Chondrocyte (in vitro differentiated cells): ENCODE data around the gene WASF3. TPM values are rescaled to one million over a fixed set of nuclear protein-coding genes. Genes with fewer than 3 reads are reported as not detected.
"Not testable (repeated sequence)": the region's sequence is repeated elsewhere in the genome, so short reads cannot be mapped to it uniquely, and the experiment has no call there.

ENCODE experiments used
- DNase-seq: peaks from one replicate; pipeline ENCODE4 v3.0.0; 2021; ENCODE audit warnings: mixed read lengths, low spot score
- H3K27ac Mint-ChIP-seq: one replicate; pipeline ENCODE4 v1.8.0; 2021; ENCODE audit warnings: mild to moderate bottlenecking, moderate library complexity, mixed read lengths; ENCODE audit not compliant: unreplicated experiment
- H3K27me3 Mint-ChIP-seq: 2 replicates; pipeline ENCODE4 v1.8.0; 2021; ENCODE audit warnings: low read depth, mixed read lengths
- H3K36me3 Mint-ChIP-seq: 2 replicates; pipeline ENCODE4 v1.8.0; 2021; ENCODE audit warnings: low read depth, mixed read lengths
- H3K4me1 Mint-ChIP-seq: 2 replicates; pipeline ENCODE4 v1.8.0; 2021; ENCODE audit warnings: low read depth, mild to moderate bottlenecking, mixed read lengths
- H3K4me3 Mint-ChIP-seq: one replicate; pipeline ENCODE4 v1.8.0; 2021; ENCODE audit warnings: mild to moderate bottlenecking, moderate library complexity, mixed read lengths; ENCODE audit not compliant: unreplicated experiment
- H3K9me3 Mint-ChIP-seq: 2 replicates; pipeline ENCODE4 v1.8.0; 2021; ENCODE audit warnings: low read depth, mixed read lengths
- CTCF ChIP-seq: fragments of 200-600 bp; sonication (generic); IDR thresholded peaks from 2 replicates; pipeline ENCODE4 v1.5.0; 2021; ENCODE audit warnings: antibody characterized with exemption, mild to moderate bottlenecking, moderate library complexity
- total RNA-seq: library from RNA; stranded (reverse); gene quantifications from 3 replicates; pipeline ENCODE4 v1.2.1, GENCODE V29; 2021

The WASF3 gene
- total RNA-seq, 1 donor from 2014 or later, result 23.6 TPM

GRCh38 chr13:26718872-26719271 lies 161.4 kb downstream of the WASF3 start:
- peaks cover 13% of the 10 kb centered on the region for H3K27me3 Mint-ChIP-seq
- no peak for DNase-seq
- no peaks in the 10 kb centered on the region for H3K36me3 Mint-ChIP-seq
- H3K27ac Mint-ChIP-seq, result no peak overlapping the region
- no peaks in the 10 kb centered on the region for H3K4me1 Mint-ChIP-seq
- TF ChIP-seq CTCF, result no peak
- no peak overlapping the region for H3K4me3 Mint-ChIP-seq
- H3K9me3 Mint-ChIP-seq, result no peaks in the 10 kb centered on the region

DNA sequence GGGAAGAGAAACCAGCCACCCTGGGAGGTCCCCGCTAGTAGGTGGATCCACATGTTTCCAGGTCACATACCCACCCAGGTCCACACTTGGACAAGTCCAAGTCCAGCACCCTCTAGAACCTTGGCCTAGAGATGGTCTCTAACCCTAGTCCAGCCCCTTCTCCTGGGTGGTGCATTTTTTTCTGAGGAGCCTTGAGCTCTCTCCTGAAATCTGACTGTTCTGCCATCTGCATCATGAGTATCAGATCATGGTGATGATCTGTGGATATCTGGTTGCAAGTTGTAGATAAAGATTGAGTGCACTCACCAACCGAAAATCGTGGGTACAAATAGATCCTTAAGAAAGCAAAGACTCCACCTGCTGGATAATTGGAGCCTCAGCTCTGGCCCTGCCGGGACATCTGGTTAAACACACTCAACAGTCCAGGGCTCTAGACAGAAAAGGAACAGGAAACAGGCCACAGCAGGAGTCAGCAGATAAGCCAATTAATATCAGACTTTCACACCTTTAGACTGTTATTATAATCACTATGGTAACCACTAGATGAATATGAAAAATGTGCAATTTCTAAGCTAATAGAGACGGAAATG lies 162.0 kb downstream of the WASF3 start:
- Mint-ChIP-seq H3K27ac (no peak overlapping the region), H3K27me3 (peaks cover 13% of the 10 kb centered on the region), H3K4me3 (no peak overlapping the region), H3K36me3 (no peaks in the 10 kb centered on the region), H3K9me3 (no peaks in the 10 kb centered on the region), H3K4me1 (no peaks in the 10 kb centered on the region)
- TF ChIP-seq CTCF, result peak; percentile 44
- no peak for DNase-seq

- Mint-ChIP-seq H3K27me3 (peaks cover 16% of the 10 kb centered on the region), H3K4me1 (no peaks in the 10 kb centered on the region), H3K27ac (no peak overlapping the region), H3K36me3 (no peaks in the 10 kb centered on the region), H3K4me3 (no peak overlapping the region), H3K9me3 (no peaks in the 10 kb centered on the region)
- no peak for DNase-seq
- no peak for TF ChIP-seq CTCF
These were observed 164.0 kb downstream of the WASF3 start for GRCh38 chr13:26721251-26722121.

DNA sequence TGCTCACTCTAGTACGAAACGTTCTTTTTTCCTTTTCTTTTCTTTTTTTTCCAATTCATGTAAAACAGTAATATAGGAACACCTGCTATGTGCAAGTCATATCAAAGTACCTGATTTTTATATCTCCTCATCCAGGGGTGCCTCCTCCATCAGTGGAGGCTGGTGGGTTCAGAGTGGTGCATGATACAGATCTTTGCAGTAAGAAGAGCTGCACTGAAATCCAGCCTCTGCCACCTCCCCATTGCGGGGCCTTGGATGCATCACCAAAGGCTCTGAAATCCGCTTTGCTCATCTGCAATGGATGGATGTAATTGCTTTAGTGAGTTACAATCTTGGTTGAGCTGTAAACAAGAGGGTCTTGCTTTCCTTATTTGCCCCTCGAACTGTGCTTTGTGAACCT lies 164.8 kb downstream of the WASF3 start:
- H3K27ac Mint-ChIP-seq, result no peak overlapping the region
- TF ChIP-seq CTCF, result no peak
- no peaks in the 10 kb centered on the region for H3K4me1 Mint-ChIP-seq
- peaks cover 16% of the 10 kb centered on the region for H3K27me3 Mint-ChIP-seq
- no peaks in the 10 kb centered on the region for H3K36me3 Mint-ChIP-seq
- no peak for DNase-seq
- H3K9me3 Mint-ChIP-seq, result no peaks in the 10 kb centered on the region
- no peak overlapping the region for H3K4me3 Mint-ChIP-seq

GRCh38 chr13:26723620-26724019 lies 166.1 kb downstream of the WASF3 start:
- H3K36me3 Mint-ChIP-seq, H3K4me1 Mint-ChIP-seq, H3K27ac Mint-ChIP-seq, H3K9me3 Mint-ChIP-seq, DNase-seq, H3K4me3 Mint-ChIP-seq: not testable (repeated sequence)
- H3K27me3 Mint-ChIP-seq, result peaks cover 24% of the 10 kb centered on the region
